ENCODE data around the gene SASH1. TPM values are rescaled to one million over a fixed set of nuclear protein-coding genes. Genes with fewer than 3 reads are reported as not detected.

The SASH1 gene
- total RNA-seq, 1 donor, result 71.7 TPM

DNA sequence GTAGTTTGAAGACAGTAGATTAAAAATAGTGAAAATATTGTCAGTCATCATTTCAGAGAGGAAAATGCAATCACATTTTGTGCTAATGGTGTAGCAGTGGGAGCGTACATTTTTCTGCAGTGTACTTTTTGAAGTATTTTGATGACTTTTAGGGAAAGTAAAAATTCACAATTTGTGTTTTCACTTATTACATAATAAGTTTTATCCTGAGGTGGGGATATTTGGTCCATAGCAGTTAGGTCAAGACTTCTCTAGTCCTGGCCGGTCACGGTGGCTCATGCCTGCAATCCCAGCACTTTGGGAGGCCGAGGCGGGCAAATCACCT, 122.3 kb downstream of the SASH1 start:
- Histone ChIP-seq H3K4me3 (ENCODE audit: insufficient read depth, low read length) (no peak overlapping the region), H4K20me1 (ENCODE audit: insufficient read depth, low read length) (no peaks in the 10 kb centered on the region), H3K4me2 (ENCODE audit: insufficient read depth, low read length) (no peak overlapping the region), H3K27me3 (ENCODE audit: insufficient read depth, low read length) (no peaks in the 10 kb centered on the region), H3K27ac (ENCODE audit: low read depth, low read length) (peak overlapping the region; percentile 42), H3K4me1 (ENCODE audit: insufficient read depth, low read length) (peaks cover 24% of the 10 kb centered on the region), H3K36me3 (ENCODE audit: insufficient read depth, low read length) (no peaks in the 10 kb centered on the region), H3K79me2 (ENCODE audit: insufficient read depth, low read length) (no peaks in the 10 kb centered on the region), H2AFZ (ENCODE audit: low read length) (no peak overlapping the region), H3K9me3 (ENCODE audit: low read depth, low read length) (no peaks in the 10 kb centered on the region)
- DNase-seq (ENCODE audit: insufficient read length, low spot score, missing footprints), result no peak
- TF ChIP-seq, protein P1, sequence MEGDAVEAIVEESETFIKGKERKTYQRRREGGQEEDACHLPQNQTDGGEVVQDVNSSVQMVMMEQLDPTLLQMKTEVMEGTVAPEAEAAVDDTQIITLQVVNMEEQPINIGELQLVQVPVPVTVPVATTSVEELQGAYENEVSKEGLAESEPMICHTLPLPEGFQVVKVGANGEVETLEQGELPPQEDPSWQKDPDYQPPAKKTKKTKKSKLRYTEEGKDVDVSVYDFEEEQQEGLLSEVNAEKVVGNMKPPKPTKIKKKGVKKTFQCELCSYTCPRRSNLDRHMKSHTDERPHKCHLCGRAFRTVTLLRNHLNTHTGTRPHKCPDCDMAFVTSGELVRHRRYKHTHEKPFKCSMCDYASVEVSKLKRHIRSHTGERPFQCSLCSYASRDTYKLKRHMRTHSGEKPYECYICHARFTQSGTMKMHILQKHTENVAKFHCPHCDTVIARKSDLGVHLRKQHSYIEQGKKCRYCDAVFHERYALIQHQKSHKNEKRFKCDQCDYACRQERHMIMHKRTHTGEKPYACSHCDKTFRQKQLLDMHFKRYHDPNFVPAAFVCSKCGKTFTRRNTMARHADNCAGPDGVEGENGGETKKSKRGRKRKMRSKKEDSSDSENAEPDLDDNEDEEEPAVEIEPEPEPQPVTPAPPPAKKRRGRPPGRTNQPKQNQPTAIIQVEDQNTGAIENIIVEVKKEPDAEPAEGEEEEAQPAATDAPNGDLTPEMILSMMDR (IDR thresholded peaks at IDR 0.05; ENCODE audit: extremely low read depth, low read depth, low read length), result no peak

DNA sequence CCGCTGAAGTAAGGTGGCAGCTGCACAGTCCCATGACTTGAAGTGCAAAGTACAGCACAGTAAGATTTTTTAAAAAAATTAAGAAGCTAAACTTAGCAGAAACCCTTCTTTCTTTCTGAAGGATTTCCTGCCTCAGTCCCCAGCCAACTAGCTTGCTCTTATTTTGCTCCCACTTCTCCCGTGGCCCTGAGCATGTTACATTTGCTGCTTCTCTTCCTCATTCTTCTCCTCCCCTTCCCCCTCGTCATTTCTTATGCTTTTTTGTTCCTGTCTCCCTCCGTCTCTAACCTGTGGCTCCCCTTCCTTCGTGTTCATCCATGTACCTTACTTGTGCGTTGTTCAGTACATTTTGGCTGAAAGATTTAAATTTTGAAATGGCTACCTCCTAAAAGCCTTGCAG, 123.0 kb downstream of the SASH1 start:
- no peak for DNase-seq (ENCODE audit: insufficient read length, low spot score, missing footprints)
- H3K4me3 ChIP-seq (ENCODE audit: insufficient read depth, low read length), result no peak overlapping the region
- no peak overlapping the region for H3K4me2 ChIP-seq (ENCODE audit: insufficient read depth, low read length)
- H2AFZ ChIP-seq (ENCODE audit: low read length), result no peak overlapping the region
- peaks cover 25% of the 10 kb centered on the region for H3K4me1 ChIP-seq (ENCODE audit: insufficient read depth, low read length)
- peak overlapping the region; percentile 42 for H3K27ac ChIP-seq (ENCODE audit: low read depth, low read length)
- no peaks in the 10 kb centered on the region for H3K36me3 ChIP-seq (ENCODE audit: insufficient read depth, low read length)
- H3K9me3 ChIP-seq (ENCODE audit: low read depth, low read length), result no peaks in the 10 kb centered on the region
- no peaks in the 10 kb centered on the region for H3K79me2 ChIP-seq (ENCODE audit: insufficient read depth, low read length)
- TF ChIP-seq, protein P1 (IDR thresholded peaks at IDR 0.05; ENCODE audit: extremely low read depth, low read depth, low read length), result no peak
- H3K27me3 ChIP-seq (ENCODE audit: insufficient read depth, low read length), result no peaks in the 10 kb centered on the region
- H4K20me1 ChIP-seq (ENCODE audit: insufficient read depth, low read length), result no peaks in the 10 kb centered on the region

DNA sequence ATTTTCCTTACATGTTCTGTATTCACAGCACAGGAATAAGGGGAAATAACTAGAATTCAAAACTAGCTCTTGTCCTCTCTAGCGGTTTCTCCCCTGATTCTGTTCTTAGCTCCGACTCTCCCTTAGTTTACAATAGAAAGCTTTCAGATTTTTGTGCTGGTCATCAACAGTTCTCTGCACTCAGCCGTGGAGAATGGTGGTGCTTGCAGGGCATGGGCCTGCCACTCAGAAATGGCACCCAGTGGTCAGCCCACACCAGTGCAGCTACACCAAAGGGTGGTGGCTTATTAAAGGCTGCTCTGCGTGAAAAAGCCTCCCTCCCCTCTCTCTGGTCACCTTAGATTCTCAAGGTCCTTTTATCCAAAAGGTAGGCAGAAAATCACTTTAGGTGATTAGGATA, 123.5 kb downstream of the SASH1 start:
- Histone ChIP-seq H3K4me2 (ENCODE audit: insufficient read depth, low read length) (no peak overlapping the region), H3K27ac (ENCODE audit: low read depth, low read length) (peak overlapping the region; percentile 42), H3K36me3 (ENCODE audit: insufficient read depth, low read length) (no peaks in the 10 kb centered on the region), H3K4me3 (ENCODE audit: insufficient read depth, low read length) (no peak overlapping the region), H2AFZ (ENCODE audit: low read length) (no peak overlapping the region), H3K79me2 (ENCODE audit: insufficient read depth, low read length) (no peaks in the 10 kb centered on the region), H4K20me1 (ENCODE audit: insufficient read depth, low read length) (no peaks in the 10 kb centered on the region), H3K27me3 (ENCODE audit: insufficient read depth, low read length) (no peaks in the 10 kb centered on the region), H3K9me3 (ENCODE audit: low read depth, low read length) (no peaks in the 10 kb centered on the region), H3K4me1 (ENCODE audit: insufficient read depth, low read length) (peaks cover 29% of the 10 kb centered on the region)
- no peak for DNase-seq (ENCODE audit: insufficient read length, low spot score, missing footprints)
- TF ChIP-seq, protein P1 (IDR thresholded peaks at IDR 0.05; ENCODE audit: extremely low read depth, low read depth, low read length), result peak; percentile 4

DNA sequence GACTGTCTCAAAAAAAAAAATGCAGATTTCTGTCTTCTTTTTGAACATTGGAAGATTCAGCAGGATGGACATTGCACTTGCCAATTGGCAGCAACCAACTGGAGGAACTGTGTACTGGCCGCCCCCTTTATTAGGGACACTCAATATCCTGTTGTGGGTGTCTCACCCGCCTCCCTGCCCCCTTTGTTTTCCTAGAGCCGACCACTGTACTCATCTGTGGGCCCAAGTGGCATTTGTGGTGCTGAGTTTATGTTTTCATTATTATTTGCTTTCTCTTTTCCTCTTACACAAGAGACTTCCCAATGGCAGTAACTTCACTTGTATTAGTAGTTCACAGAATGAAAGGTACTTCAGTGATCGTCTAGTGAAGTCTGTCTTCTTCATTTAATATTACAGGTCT, 125.3 kb downstream of the SASH1 start:
- H3K79me2 ChIP-seq (ENCODE audit: insufficient read depth, low read length), result no peaks in the 10 kb centered on the region
- TF ChIP-seq, protein P1 (IDR thresholded peaks at IDR 0.05; ENCODE audit: extremely low read depth, low read depth, low read length), result no peak
- no peak overlapping the region for H3K4me3 ChIP-seq (ENCODE audit: insufficient read depth, low read length)
- H3K36me3 ChIP-seq (ENCODE audit: insufficient read depth, low read length), result no peaks in the 10 kb centered on the region
- peak overlapping the region; percentile 43 for H2AFZ ChIP-seq (ENCODE audit: low read length)
- H4K20me1 ChIP-seq (ENCODE audit: insufficient read depth, low read length), result no peaks in the 10 kb centered on the region
- H3K9me3 ChIP-seq (ENCODE audit: low read depth, low read length), result no peaks in the 10 kb centered on the region
- peak overlapping the region; percentile 25 for H3K27ac ChIP-seq (ENCODE audit: low read depth, low read length)
- no peaks in the 10 kb centered on the region for H3K27me3 ChIP-seq (ENCODE audit: insufficient read depth, low read length)
- no peak for DNase-seq (ENCODE audit: insufficient read length, low spot score, missing footprints)
- H3K4me2 ChIP-seq (ENCODE audit: insufficient read depth, low read length), result peak overlapping the region; percentile 24
- peaks cover 24% of the 10 kb centered on the region for H3K4me1 ChIP-seq (ENCODE audit: insufficient read depth, low read length)

Data from osteoblast (primary cell).